ENCODE results near the gene DZANK1.

DZANK1 gene

DNA sequence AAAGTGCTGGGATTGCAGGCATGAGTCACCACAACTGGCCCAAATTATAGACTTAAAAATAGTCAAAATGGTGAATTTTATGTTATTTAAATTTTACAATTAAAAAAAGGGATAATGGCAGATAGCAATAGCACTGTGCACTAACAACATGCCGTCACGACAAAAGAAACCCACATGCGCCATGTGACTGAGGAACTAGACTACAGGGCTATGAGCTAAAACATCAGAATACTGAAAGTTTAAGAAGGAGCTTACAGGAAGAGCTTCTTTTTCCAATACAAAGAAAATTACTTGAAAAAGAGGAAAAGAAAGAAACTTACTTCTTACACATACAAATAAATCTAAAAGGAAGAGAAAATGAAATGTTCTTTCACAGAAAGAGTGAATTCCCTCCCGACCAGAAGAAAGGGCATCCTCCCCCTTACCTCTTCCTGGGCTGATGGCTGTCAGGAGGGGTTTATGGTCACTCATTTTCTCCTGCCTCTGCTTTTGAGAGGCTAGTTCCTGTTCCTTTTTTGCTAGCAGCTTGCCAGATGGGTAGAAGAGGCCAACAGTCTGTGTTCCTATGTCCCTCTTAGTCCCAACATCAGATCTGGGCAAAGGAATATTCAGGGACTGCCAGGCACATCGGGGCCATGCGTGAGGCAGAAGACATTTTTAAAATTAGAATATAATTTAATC, 54.5 kb downstream of the DZANK1 start:
- peak overlapping the region; percentile 82 for H3K9ac ChIP-seq (ENCODE audit: low read length)
- H3K27ac ChIP-seq (ENCODE audit: low read length): peak overlapping the region; percentile 83

DNA sequence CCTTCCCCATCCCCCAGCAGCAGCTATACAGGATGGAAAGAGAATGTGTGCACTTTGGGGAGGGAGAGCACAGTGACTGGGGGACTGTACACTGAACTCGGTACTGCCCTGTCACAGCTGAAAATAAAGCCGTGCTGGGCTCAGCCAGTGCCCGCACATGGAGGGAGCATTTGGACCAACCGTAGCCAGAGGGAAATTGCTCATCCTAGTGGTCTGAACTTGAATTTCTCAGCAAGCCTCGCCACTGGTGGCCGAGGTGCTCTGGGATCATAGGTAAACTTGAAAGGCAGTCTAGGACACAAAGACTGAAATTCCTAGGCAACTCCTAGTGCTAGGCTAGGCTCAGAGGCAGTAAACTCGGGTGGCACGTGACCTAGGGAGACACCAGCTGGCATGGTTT, 61.0 kb downstream of the DZANK1 start:
- Histone ChIP-seq H3K27me3 (ENCODE audit: low read depth, low read length) (no peaks in the 10 kb centered on the region), H3K36me3 (replicated peaks; ENCODE audit: low read depth, low read length) (peaks cover 22% of the 10 kb centered on the region), H2AFZ (ENCODE audit: low read depth, low read length) (no peak overlapping the region)

More for the DNA sequence above, 54.5 kb downstream of the DZANK1 start:
- Histone ChIP-seq H3K79me2 (ENCODE audit: low read length) (peaks cover 7% of the 10 kb centered on the region; the same call in 1 of the 2 replicates), H4K20me1 (ENCODE audit: insufficient read depth, low read length) (no peaks in the 10 kb centered on the region), H3K4me3 (ENCODE audit: low read length) (peak overlapping the region; percentile 76), H3K4me1 (ENCODE audit: low read length) (peaks cover 30% of the 10 kb centered on the region), H3K36me3 (replicated peaks; ENCODE audit: low read depth, low read length) (no peaks in the 10 kb centered on the region), H2AFZ (ENCODE audit: low read depth, low read length) (peak overlapping the region; percentile 88), H3K27me3 (ENCODE audit: low read depth, low read length) (no peaks in the 10 kb centered on the region), H3K9me3 (ENCODE audit: insufficient read depth, low read length) (no peaks in the 10 kb centered on the region), H3K4me2 (ENCODE audit: low read length) (peak overlapping the region; percentile 96)
- TF ChIP-seq, protein P1, sequence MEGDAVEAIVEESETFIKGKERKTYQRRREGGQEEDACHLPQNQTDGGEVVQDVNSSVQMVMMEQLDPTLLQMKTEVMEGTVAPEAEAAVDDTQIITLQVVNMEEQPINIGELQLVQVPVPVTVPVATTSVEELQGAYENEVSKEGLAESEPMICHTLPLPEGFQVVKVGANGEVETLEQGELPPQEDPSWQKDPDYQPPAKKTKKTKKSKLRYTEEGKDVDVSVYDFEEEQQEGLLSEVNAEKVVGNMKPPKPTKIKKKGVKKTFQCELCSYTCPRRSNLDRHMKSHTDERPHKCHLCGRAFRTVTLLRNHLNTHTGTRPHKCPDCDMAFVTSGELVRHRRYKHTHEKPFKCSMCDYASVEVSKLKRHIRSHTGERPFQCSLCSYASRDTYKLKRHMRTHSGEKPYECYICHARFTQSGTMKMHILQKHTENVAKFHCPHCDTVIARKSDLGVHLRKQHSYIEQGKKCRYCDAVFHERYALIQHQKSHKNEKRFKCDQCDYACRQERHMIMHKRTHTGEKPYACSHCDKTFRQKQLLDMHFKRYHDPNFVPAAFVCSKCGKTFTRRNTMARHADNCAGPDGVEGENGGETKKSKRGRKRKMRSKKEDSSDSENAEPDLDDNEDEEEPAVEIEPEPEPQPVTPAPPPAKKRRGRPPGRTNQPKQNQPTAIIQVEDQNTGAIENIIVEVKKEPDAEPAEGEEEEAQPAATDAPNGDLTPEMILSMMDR (IDR thresholded peaks at IDR 0.05; ENCODE audit: low read depth, low read length): no peak
- no peak for TF ChIP-seq EZH2phosphoT487 (IDR thresholded peaks at IDR 0.05; ENCODE audit: low read depth)

DNA sequence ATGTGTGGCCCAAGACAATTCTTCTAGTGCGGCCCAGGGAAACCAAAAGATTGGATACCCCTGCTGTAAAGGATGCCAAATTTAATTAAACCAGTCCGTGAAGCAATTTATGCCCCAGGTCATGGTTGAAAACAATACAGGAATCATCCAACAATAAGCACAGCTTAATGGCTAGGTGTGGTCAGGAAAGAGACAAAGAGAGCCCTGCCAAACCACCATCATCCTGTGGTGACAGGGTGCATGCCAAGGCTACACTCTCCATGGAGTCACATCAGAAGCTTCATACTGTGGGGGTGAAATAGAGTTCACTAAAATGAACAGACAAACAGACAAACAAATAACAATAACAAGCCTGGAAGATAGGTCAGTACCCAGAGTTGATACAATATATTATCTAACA, 62.7 kb downstream of the DZANK1 start:
- H3K9ac ChIP-seq (ENCODE audit: low read length): no peak overlapping the region
- no peaks in the 10 kb centered on the region for H3K4me1 ChIP-seq (ENCODE audit: low read length)
- H3K36me3 ChIP-seq (replicated peaks; ENCODE audit: low read depth, low read length): peaks cover 25% of the 10 kb centered on the region
- H3K4me2 ChIP-seq (ENCODE audit: low read length): no peak overlapping the region
- peaks cover 8% of the 10 kb centered on the region; the same call in 1 of the 2 replicates for H3K9me3 ChIP-seq (ENCODE audit: insufficient read depth, low read length)
- TF ChIP-seq EZH2phosphoT487 (IDR thresholded peaks at IDR 0.05; ENCODE audit: low read depth): no peak
- TF ChIP-seq, protein P1 (IDR thresholded peaks at IDR 0.05; ENCODE audit: low read depth, low read length): no peak
- H3K4me3 ChIP-seq (ENCODE audit: low read length): no peak overlapping the region
- H3K79me2 ChIP-seq (ENCODE audit: low read length): no peaks in the 10 kb centered on the region
- no peak overlapping the region for H3K27ac ChIP-seq (ENCODE audit: low read length)
- H4K20me1 ChIP-seq (ENCODE audit: insufficient read depth, low read length): no peaks in the 10 kb centered on the region
- H3K27me3 ChIP-seq (ENCODE audit: low read depth, low read length): no peaks in the 10 kb centered on the region
- H2AFZ ChIP-seq (ENCODE audit: low read depth, low read length): no peak overlapping the region

More for the DNA sequence above, 61.0 kb downstream of the DZANK1 start:
- Histone ChIP-seq H3K79me2 (ENCODE audit: low read length) (peaks cover 3% of the 10 kb centered on the region; the same call in 1 of the 2 replicates), H3K9me3 (ENCODE audit: insufficient read depth, low read length) (peaks cover 8% of the 10 kb centered on the region; the same call in 1 of the 2 replicates), H4K20me1 (ENCODE audit: insufficient read depth, low read length) (no peaks in the 10 kb centered on the region), H3K9ac (ENCODE audit: low read length) (no peak overlapping the region), H3K4me2 (ENCODE audit: low read length) (no peak overlapping the region), H3K4me3 (ENCODE audit: low read length) (no peak overlapping the region), H3K4me1 (ENCODE audit: low read length) (no peaks in the 10 kb centered on the region), H3K27ac (ENCODE audit: low read length) (no peak overlapping the region)
- TF ChIP-seq, protein P1 (IDR thresholded peaks at IDR 0.05; ENCODE audit: low read depth, low read length): no peak
- no peak for TF ChIP-seq EZH2phosphoT487 (IDR thresholded peaks at IDR 0.05; ENCODE audit: low read depth)

DNA sequence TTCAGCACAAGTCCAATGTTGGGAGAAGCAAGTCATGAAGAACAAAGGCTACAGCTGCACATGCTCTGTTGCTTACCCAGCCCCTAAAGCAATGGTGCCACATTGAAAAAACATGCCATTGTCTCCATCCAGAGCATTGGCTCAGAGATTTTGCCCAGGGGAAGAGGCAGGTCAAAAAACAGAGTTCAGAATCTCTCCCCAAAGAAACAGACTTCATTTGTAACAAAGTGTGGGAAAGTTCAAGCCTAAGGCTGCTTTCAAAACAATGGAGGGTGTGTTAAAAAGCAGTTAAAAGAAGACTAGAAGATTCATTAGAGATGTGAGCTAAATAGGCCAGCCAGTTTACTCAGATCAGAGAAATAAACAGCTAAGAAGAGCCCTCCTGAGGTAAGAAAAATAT, 63.6 kb downstream of the DZANK1 start:
- no peak overlapping the region for H3K4me3 ChIP-seq (ENCODE audit: low read length)
- H3K9me3 ChIP-seq (ENCODE audit: insufficient read depth, low read length): peaks cover 8% of the 10 kb centered on the region; the same call in 1 of the 2 replicates
- no peaks in the 10 kb centered on the region for H4K20me1 ChIP-seq (ENCODE audit: insufficient read depth, low read length)
- no peak overlapping the region for H3K4me2 ChIP-seq (ENCODE audit: low read length)
- no peak overlapping the region for H3K27ac ChIP-seq (ENCODE audit: low read length)
- H3K4me1 ChIP-seq (ENCODE audit: low read length): no peaks in the 10 kb centered on the region
- no peaks in the 10 kb centered on the region for H3K79me2 ChIP-seq (ENCODE audit: low read length)
- H2AFZ ChIP-seq (ENCODE audit: low read depth, low read length): no peak overlapping the region
- no peaks in the 10 kb centered on the region for H3K27me3 ChIP-seq (ENCODE audit: low read depth, low read length)
- H3K9ac ChIP-seq (ENCODE audit: low read length): no peak overlapping the region
- H3K36me3 ChIP-seq (replicated peaks; ENCODE audit: low read depth, low read length): peaks cover 25% of the 10 kb centered on the region
- TF ChIP-seq, protein P1 (IDR thresholded peaks at IDR 0.05; ENCODE audit: low read depth, low read length): no peak
- no peak for TF ChIP-seq EZH2phosphoT487 (IDR thresholded peaks at IDR 0.05; ENCODE audit: low read depth)

Data from OCI-LY3 (cell line).